Neural progenitor cell (in vitro differentiated cells): ENCODE data around the gene ADORA1.

Experiments
- CTCF ChIP-seq: fragments of 200-600 bp; sonication (generic); IDR thresholded peaks from 2 replicates; pipeline ENCODE4 v1.5.1; 2017; ENCODE audit warnings: antibody characterized with exemption, mild to moderate bottlenecking
- EZH2 ChIP-seq: fragments of 200-600 bp; sonication (generic); IDR thresholded peaks from 2 replicates; pipeline ENCODE4 v1.6.1; 2017; ENCODE audit warnings: antibody characterized with exemption, mild to moderate bottlenecking, moderate library complexity

GRCh38 chr1:203095061-203095690, 32.4 kb upstream of the ADORA1 start:
- no peak for TF ChIP-seq EZH2
- no peak for TF ChIP-seq CTCF
